Neural progenitor cell (in vitro differentiated cells): ENCODE measurements around the gene MSLN. TPM values are rescaled to one million over a fixed set of nuclear protein-coding genes. Genes with fewer than 3 reads are reported as not detected.
A peak's percentile ranks its signal among the peaks of the same experiment; 100 is the strongest.

Experiments used
- DNase-seq: peaks from one replicate; pipeline ENCODE4 v3.0.0-alpha.2; 2016; ENCODE audit warnings: low spot score
- H2AFZ ChIP-seq: fragments of 200-600 bp; sonication (generic); replicated peaks from 2 replicates; pipeline ENCODE4 v1.6.1; 2016; ENCODE audit warnings: antibody characterized with exemption
- H3F3A ChIP-seq: fragments of 200-600 bp; sonication (generic); 2 replicates; pipeline ENCODE4 v1.6.1; 2016; ENCODE audit warnings: antibody characterized with exemption, low read depth
- H3K27ac ChIP-seq: fragments of 200-600 bp; sonication (generic); 2 replicates; pipeline ENCODE4 v1.5.1; 2016; ENCODE audit warnings: mild to moderate bottlenecking
- H3K27me3 ChIP-seq: fragments of 200-600 bp; sonication (generic); 2 replicates; pipeline ENCODE4 v1.6.1; 2016; ENCODE audit warnings: mild to moderate bottlenecking, moderate library complexity
- H3K36me3 ChIP-seq: fragments of 200-600 bp; sonication (generic); 2 replicates; pipeline ENCODE4 v1.5.1; 2016
- H3K4me1 ChIP-seq: fragments of 200-600 bp; sonication (generic); 2 replicates; pipeline ENCODE4 v1.6.1; 2016; ENCODE audit warnings: mixed run types
- H3K4me2 ChIP-seq: fragments of 200-600 bp; sonication (generic); 2 replicates; pipeline ENCODE4 v1.6.1; 2016
- H3K4me3 ChIP-seq: fragments of 200-600 bp; sonication (generic); 2 replicates; pipeline ENCODE4 v1.5.1; 2016
- H3K79me2 ChIP-seq: fragments of 200-600 bp; sonication (generic); 2 replicates; pipeline ENCODE4 v1.6.1; 2016; ENCODE audit warnings: low read depth
- H3K9ac ChIP-seq: fragments of 200-600 bp; sonication (generic); 2 replicates; pipeline ENCODE4 v1.6.1; 2016
- H3K9me3 ChIP-seq: fragments of 200-600 bp; sonication (generic); 2 replicates; pipeline ENCODE4 v1.5.1; 2016; ENCODE audit warnings: low read depth
- H4K20me1 ChIP-seq: fragments of 200-600 bp; sonication (generic); 2 replicates; pipeline ENCODE4 v1.6.1; 2016; ENCODE audit warnings: low read depth
- H3K27ac Mint-ChIP-seq: 3 replicates; pipeline ENCODE4 v1.8.0; 2021; ENCODE audit warnings: mixed read lengths
- H3K27me3 Mint-ChIP-seq: 2 replicates; pipeline ENCODE4 v1.8.0; 2022; ENCODE audit warnings: low read depth, mild to moderate bottlenecking, inconsistent platforms, moderate library complexity, mixed read lengths; ENCODE audit not compliant: insufficient read depth
- H3K36me3 Mint-ChIP-seq: 3 replicates; pipeline ENCODE4 v1.8.0; 2021; ENCODE audit warnings: mixed read lengths
- H3K4me1 Mint-ChIP-seq: 3 replicates; pipeline ENCODE4 v1.8.0; 2021; ENCODE audit warnings: mixed read lengths
- H3K4me3 Mint-ChIP-seq: 3 replicates; pipeline ENCODE4 v1.8.0; 2021; ENCODE audit warnings: mild to moderate bottlenecking, moderate library complexity, mixed read lengths
- H3K9me3 Mint-ChIP-seq: 3 replicates; pipeline ENCODE4 v1.8.0; 2020; ENCODE audit warnings: mixed read lengths
- EZH2 ChIP-seq: fragments of 200-600 bp; sonication (generic); IDR thresholded peaks from 2 replicates; pipeline ENCODE4 v1.6.1; 2017; ENCODE audit warnings: antibody characterized with exemption, mild to moderate bottlenecking, moderate library complexity
- EZH2phosphoT487 ChIP-seq: fragments of 200-600 bp; sonication (generic); IDR thresholded peaks from 2 replicates; pipeline ENCODE4 v1.6.1; 2017; ENCODE audit warnings: antibody characterized with exemption
- microRNA counts: library from miRNA; unstranded; fragments of <30 nt; microRNA quantifications from one replicate; lab custom pipeline; 2016
- microRNA-seq: library from miRNA; unstranded; fragments of <30 nt; microRNA quantifications from one replicate; pipeline ENCODE4, GENCODE V29; 2016
- small RNA-seq: library from RNA; depleted of rRNA; stranded (forward); fragments of <200 nt; gene quantifications from one replicate; pipeline ENCODE3, GENCODE V24; 2015
- total RNA-seq: library from RNA; depleted of rRNA; stranded (reverse); fragments of >200 nt; gene quantifications from 2 replicates; pipeline ENCODE4 v1.2.3, GENCODE V29; 2015; ENCODE audit warnings: low replicate concordance
- TF ChIP-seq, protein P1 (sequence below): fragments of 200-600 bp; sonication (generic); IDR thresholded peaks from 2 replicates; pipeline ENCODE4 v1.5.1; 2017; ENCODE audit warnings: antibody characterized with exemption, mild to moderate bottlenecking

MSLN gene
- total RNA-seq, 1 donor from 2014 or later: 0.82 TPM

GRCh38 chr16:815861-816260 lies 55.3 kb downstream of the MSLN start:
- Histone ChIP-seq H3K79me2 (no peaks in the 10 kb centered on the region), H3K4me1 (peaks cover 10% of the 10 kb centered on the region), H3K4me3 (no peak overlapping the region), H3K9me3 (no peaks in the 10 kb centered on the region), H3K27me3 (peaks cover 40% of the 10 kb centered on the region), H2AFZ (no peak overlapping the region), H3K9ac (no peak overlapping the region), H3K36me3 (no peaks in the 10 kb centered on the region), H3K4me2 (no peak overlapping the region), H3F3A (peaks cover 18% of the 10 kb centered on the region), H4K20me1 (no peaks in the 10 kb centered on the region), H3K27ac (no peak overlapping the region)
- no peak for DNase-seq
- H3K9me3 Mint-ChIP-seq: no peaks in the 10 kb centered on the region
- H3K4me1 Mint-ChIP-seq: peaks cover 6% of the 10 kb centered on the region
- peaks cover 14% of the 10 kb centered on the region for H3K27me3 Mint-ChIP-seq
- H3K27ac Mint-ChIP-seq: no peak overlapping the region
- TF ChIP-seq, protein P1, sequence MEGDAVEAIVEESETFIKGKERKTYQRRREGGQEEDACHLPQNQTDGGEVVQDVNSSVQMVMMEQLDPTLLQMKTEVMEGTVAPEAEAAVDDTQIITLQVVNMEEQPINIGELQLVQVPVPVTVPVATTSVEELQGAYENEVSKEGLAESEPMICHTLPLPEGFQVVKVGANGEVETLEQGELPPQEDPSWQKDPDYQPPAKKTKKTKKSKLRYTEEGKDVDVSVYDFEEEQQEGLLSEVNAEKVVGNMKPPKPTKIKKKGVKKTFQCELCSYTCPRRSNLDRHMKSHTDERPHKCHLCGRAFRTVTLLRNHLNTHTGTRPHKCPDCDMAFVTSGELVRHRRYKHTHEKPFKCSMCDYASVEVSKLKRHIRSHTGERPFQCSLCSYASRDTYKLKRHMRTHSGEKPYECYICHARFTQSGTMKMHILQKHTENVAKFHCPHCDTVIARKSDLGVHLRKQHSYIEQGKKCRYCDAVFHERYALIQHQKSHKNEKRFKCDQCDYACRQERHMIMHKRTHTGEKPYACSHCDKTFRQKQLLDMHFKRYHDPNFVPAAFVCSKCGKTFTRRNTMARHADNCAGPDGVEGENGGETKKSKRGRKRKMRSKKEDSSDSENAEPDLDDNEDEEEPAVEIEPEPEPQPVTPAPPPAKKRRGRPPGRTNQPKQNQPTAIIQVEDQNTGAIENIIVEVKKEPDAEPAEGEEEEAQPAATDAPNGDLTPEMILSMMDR: no peak
- no peak for TF ChIP-seq EZH2phosphoT487
- H3K4me3 Mint-ChIP-seq: peak overlapping the region; percentile 33
- H3K36me3 Mint-ChIP-seq: no peaks in the 10 kb centered on the region

DNA sequence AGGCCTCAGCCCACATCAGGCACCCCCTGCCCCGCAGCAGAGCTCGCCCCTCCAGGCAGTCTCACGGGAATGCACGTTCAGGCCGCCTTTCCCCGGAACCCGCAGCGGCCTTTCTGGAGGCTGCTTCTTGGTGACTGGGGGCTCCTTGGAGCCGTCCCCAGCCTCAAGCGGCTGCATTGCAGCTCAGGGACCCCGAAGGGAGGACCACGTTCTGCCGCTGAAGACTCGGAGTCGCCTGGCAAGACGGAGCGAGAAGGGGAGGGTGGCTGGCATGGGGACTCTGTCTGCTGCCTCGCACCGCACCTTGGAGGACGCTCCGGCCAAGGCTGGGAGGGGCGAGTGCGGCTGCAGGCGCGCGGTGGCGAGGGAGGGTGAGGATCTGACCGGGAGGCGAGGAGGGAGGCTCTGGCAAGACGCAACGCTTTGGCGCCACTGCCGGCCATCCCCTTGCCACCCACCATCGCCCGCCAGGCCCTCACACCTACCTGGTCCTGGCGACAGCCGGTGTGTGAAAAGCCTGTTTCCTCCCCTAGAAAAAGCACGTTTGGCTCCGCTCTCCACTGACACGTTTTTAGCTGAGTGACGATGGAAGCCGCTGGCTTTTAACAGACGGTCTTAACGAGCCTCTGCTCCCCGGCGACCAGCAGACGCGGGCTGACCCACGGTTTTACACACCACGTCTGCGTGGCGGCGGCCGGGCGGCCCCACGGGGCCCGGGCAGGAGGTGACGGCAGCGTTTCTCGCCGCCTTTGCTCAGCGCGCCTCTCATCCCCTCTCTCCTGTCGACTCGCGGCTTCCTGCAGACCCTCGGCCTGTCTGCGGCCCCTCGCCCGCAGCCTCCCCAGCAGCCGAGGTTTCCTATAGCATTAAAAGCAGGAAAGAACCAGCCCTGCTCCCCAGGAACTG lies 56.7 kb downstream of the MSLN start:
- Histone ChIP-seq H3K36me3 (no peaks in the 10 kb centered on the region), H3K27ac (no peak overlapping the region), H4K20me1 (no peaks in the 10 kb centered on the region), H3K4me1 (peaks cover 10% of the 10 kb centered on the region), H3K4me3 (no peak overlapping the region), H3K79me2 (no peaks in the 10 kb centered on the region), H3K27me3 (peaks cover 37% of the 10 kb centered on the region), H3K9ac (no peak overlapping the region), H3K9me3 (no peaks in the 10 kb centered on the region), H2AFZ (no peak overlapping the region), H3F3A (peaks cover 21% of the 10 kb centered on the region), H3K4me2 (no peak overlapping the region)
- Mint-ChIP-seq H3K27me3 (peaks cover 13% of the 10 kb centered on the region), H3K4me3 (no peak overlapping the region), H3K9me3 (peaks cover 3% of the 10 kb centered on the region), H3K4me1 (peaks cover 13% of the 10 kb centered on the region), H3K36me3 (no peaks in the 10 kb centered on the region), H3K27ac (no peak overlapping the region)
- TF ChIP-seq EZH2 (no peak), EZH2phosphoT487 (no peak)
- TF ChIP-seq, protein P1: no peak
- DNase-seq: no peak

- Mint-ChIP-seq H3K4me3 (no peak overlapping the region), H3K27me3 (peaks cover 10% of the 10 kb centered on the region), H3K9me3 (peaks cover 3% of the 10 kb centered on the region), H3K27ac (no peak overlapping the region), H3K36me3 (no peaks in the 10 kb centered on the region), H3K4me1 (peaks cover 13% of the 10 kb centered on the region)
- H2AFZ ChIP-seq: no peak overlapping the region
- no peaks in the 10 kb centered on the region for H3K9me3 ChIP-seq
- H3K4me2 ChIP-seq: no peak overlapping the region
- H3K27me3 ChIP-seq: peaks cover 28% of the 10 kb centered on the region
- peaks cover 15% of the 10 kb centered on the region for H3F3A ChIP-seq
- no peak overlapping the region for H3K27ac ChIP-seq
- TF ChIP-seq, protein P1: no peak
- TF ChIP-seq EZH2phosphoT487: no peak
- TF ChIP-seq EZH2: no peak
- H3K79me2 ChIP-seq: no peaks in the 10 kb centered on the region
- H4K20me1 ChIP-seq: no peaks in the 10 kb centered on the region
- H3K9ac ChIP-seq: no peak overlapping the region
- no peaks in the 10 kb centered on the region for H3K36me3 ChIP-seq
- no peak for DNase-seq
- H3K4me1 ChIP-seq: peaks cover 10% of the 10 kb centered on the region
- H3K4me3 ChIP-seq: no peak overlapping the region
Observed at GRCh38 chr16:818132-818531, 57.6 kb downstream of the MSLN start.

MicroRNA genes within 50 kb of the gene (microRNA counts, 767-probe panel; counts per million panel counts)
- 460 counts per million, percentile 90 among the panel's probes with 10 or more counts for microRNA hsa-miR-662 (lab: Ali Mortazavi, UCI)

Small RNA genes within 50 kb of the gene (microRNA-seq; reads per million reads assigned to microRNA genes)
- not detected for gene MIR662

Small RNA genes within 50 kb of the gene (small RNA-seq; reads per million reads assigned to genes)
- gene MIR662: not detected

Other genes starting within 250 kb of the MSLN start
- 6.8 and 41.0 TPM in 2 replicates for gene CAPN15, start 233.0 kb upstream of the MSLN start, total RNA-seq
- not detected in 2 replicates for gene PRR35, start 200.3 kb upstream of the MSLN start, total RNA-seq
- gene NHLRC4, start 193.7 kb upstream of the MSLN start, total RNA-seq: 0.28 TPM in 1 of 2 replicates, not detected in the other
- 16.1 and 60.7 TPM in 2 replicates for gene PIGQ, start 190.8 kb upstream of the MSLN start, total RNA-seq
- 6.0 and 30.0 TPM in 2 replicates for gene RAB40C, start 170.7 kb upstream of the MSLN start, total RNA-seq
- gene WFIKKN1, start 129.7 kb upstream of the MSLN start, total RNA-seq: 5.9 and 22.5 TPM in 2 replicates
- gene METTL26, start 124.4 kb upstream of the MSLN start, total RNA-seq: 46.0 and 125 TPM in 2 replicates
- gene MCRIP2, start 118.9 kb upstream of the MSLN start, total RNA-seq: 1.5 and 4.7 TPM in 2 replicates
- 9.3 and 33.4 TPM in 2 replicates for gene WDR90, start 111.4 kb upstream of the MSLN start, total RNA-seq
- 34.0 and 138 TPM in 2 replicates for gene RHOT2, start 92.6 kb upstream of the MSLN start, total RNA-seq
- gene RHBDL1, start 85.1 kb upstream of the MSLN start, total RNA-seq: 0.28 and 5.3 TPM in 2 replicates
- gene STUB1, start 80.3 kb upstream of the MSLN start, total RNA-seq: 27.0 and 79.5 TPM in 2 replicates
- gene JMJD8, start 76.4 kb upstream of the MSLN start, total RNA-seq: 32.1 and 54.8 TPM in 2 replicates
- 3.5 and 12.5 TPM in 2 replicates for gene WDR24, start 70.3 kb upstream of the MSLN start, total RNA-seq
- 0.13 and 0.65 TPM in 2 replicates for gene FBXL16, start 54.9 kb upstream of the MSLN start, total RNA-seq
- 24.3 and 110 TPM in 2 replicates for gene METRN, start 45.6 kb upstream of the MSLN start, total RNA-seq
- gene ANTKMT, start 39.6 kb upstream of the MSLN start, total RNA-seq: 7.5 and 20.9 TPM in 2 replicates
- 0.67 and 3.7 TPM in 2 replicates for gene CCDC78, start 34.3 kb upstream of the MSLN start, total RNA-seq
- gene HAGHL, start 33.6 kb upstream of the MSLN start, total RNA-seq: 1.0 and 5.4 TPM in 2 replicates
- 20.5 and 38.2 TPM in 2 replicates for gene CIAO3, start 19.7 kb upstream of the MSLN start, total RNA-seq
- 5.6 and 22.7 TPM in 2 replicates for gene RPUSD1, start 27.6 kb downstream of the MSLN start, total RNA-seq
- gene CHTF18, start 27.9 kb downstream of the MSLN start, total RNA-seq: 35.6 and 124 TPM in 2 replicates
- not detected in 2 replicates for gene GNG13, start 40.0 kb downstream of the MSLN start, total RNA-seq
- gene LMF1, start 210.2 kb downstream of the MSLN start, total RNA-seq: 3.4 and 26.8 TPM in 2 replicates
- 0.75 and 3.0 TPM in 2 replicates for gene SOX8, start 221.0 kb downstream of the MSLN start, total RNA-seq